H9 (cell line): ENCODE measurements around the gene CDK11A. TPM values are rescaled to one million over a fixed set of nuclear protein-coding genes. Genes with fewer than 3 reads are reported as not detected.

Experiments used
- DNase-seq: peaks from one replicate; pipeline ENCODE4 v3.0.0-alpha.2; 2017
- H2AFZ ChIP-seq: one replicate; pipeline ENCODE4 v1.6.1; 2013; ENCODE audit warnings: mild to moderate bottlenecking, low read length, control low read depth, moderate library complexity
- H2AK5ac ChIP-seq: 2 replicates; pipeline ENCODE4 v1.6.1; 2013; ENCODE audit warnings: low read length, control low read depth, mixed read lengths; ENCODE audit not compliant: insufficient read length
- H2BK120ac ChIP-seq: one replicate; pipeline ENCODE4 v1.6.1; 2013; ENCODE audit warnings: low read depth, mild to moderate bottlenecking, low read length, control low read depth, inconsistent platforms; ENCODE audit not compliant: poor library complexity, severe bottlenecking
- H2BK12ac ChIP-seq: 2 replicates; pipeline ENCODE4 v1.6.1; 2013; ENCODE audit warnings: low read length, control low read depth, mixed read lengths, low read depth; ENCODE audit not compliant: insufficient read length
- H2BK15ac ChIP-seq: 2 replicates; pipeline ENCODE4 v1.6.1; 2013; ENCODE audit warnings: low read depth, low read length, control low read depth
- H2BK20ac ChIP-seq: one replicate; pipeline ENCODE4 v1.6.1; 2013; ENCODE audit warnings: low read depth, mild to moderate bottlenecking, low read length, control low read depth, inconsistent platforms; ENCODE audit not compliant: poor library complexity, severe bottlenecking
- H2BK5ac ChIP-seq: 2 replicates; pipeline ENCODE4 v1.6.1; 2013; ENCODE audit warnings: low read length, control low read depth, mixed read lengths; ENCODE audit not compliant: insufficient read length
- H3K14ac ChIP-seq: 2 replicates; pipeline ENCODE4 v1.6.1; 2013; ENCODE audit warnings: low read length, control low read depth; ENCODE audit not compliant: insufficient read depth
- H3K18ac ChIP-seq: 2 replicates; pipeline ENCODE4 v1.6.1; 2013; ENCODE audit warnings: low read depth, mild to moderate bottlenecking, mixed read lengths, low read length, control low read depth; ENCODE audit not compliant: insufficient read length
- H3K23ac ChIP-seq: 2 replicates; pipeline ENCODE4 v1.6.1; 2013; ENCODE audit warnings: low read length, control low read depth, mixed read lengths, low read depth; ENCODE audit not compliant: insufficient read length
- H3K23me2 ChIP-seq: 2 replicates; pipeline ENCODE4 v1.6.1; 2013; ENCODE audit warnings: low read depth, mild to moderate bottlenecking, mixed read lengths, low read length, control low read depth; ENCODE audit not compliant: insufficient read length, poor library complexity, severe bottlenecking
- H3K27ac ChIP-seq: 2 replicates; pipeline ENCODE4 v1.5.1; 2013; ENCODE audit warnings: low read length, control low read depth, mixed read lengths, low read depth; ENCODE audit not compliant: insufficient read length
- H3K27me3 ChIP-seq: 2 replicates; pipeline ENCODE4 v1.6.1; 2013; ENCODE audit warnings: low read length, control low read depth, inconsistent platforms; ENCODE audit not compliant: insufficient read depth
- H3K4ac ChIP-seq: 2 replicates; pipeline ENCODE4 v1.6.1; 2013; ENCODE audit warnings: low read depth, mild to moderate bottlenecking, control low read depth, inconsistent platforms, low read length, moderate library complexity
- H3K4me1 ChIP-seq: 2 replicates; pipeline ENCODE4 v1.6.1; 2013; ENCODE audit warnings: low read length, control low read depth, inconsistent platforms; ENCODE audit not compliant: insufficient read depth
- H3K4me2 ChIP-seq: 2 replicates; pipeline ENCODE4 v1.6.1; 2013; ENCODE audit warnings: low read length, control low read depth, mixed read lengths; ENCODE audit not compliant: insufficient read length, insufficient read depth
- H3K56ac ChIP-seq: 2 replicates; pipeline ENCODE4 v1.6.1; 2013; ENCODE audit warnings: low read depth, mild to moderate bottlenecking, mixed read lengths, low read length, control low read depth; ENCODE audit not compliant: insufficient read length
- H3K79me1 ChIP-seq: 2 replicates; pipeline ENCODE4 v1.6.1; 2013; ENCODE audit warnings: low read depth, mild to moderate bottlenecking, moderate library complexity, low read length, control low read depth, inconsistent platforms; ENCODE audit not compliant: insufficient read depth, poor library complexity, severe bottlenecking
- H3K79me2 ChIP-seq: 2 replicates; pipeline ENCODE4 v1.6.1; 2013; ENCODE audit warnings: low read length, control low read depth, inconsistent platforms; ENCODE audit not compliant: insufficient read depth
- H3K9ac ChIP-seq: 2 replicates; pipeline ENCODE4 v1.6.1; 2013; ENCODE audit warnings: low read length, control low read depth, mixed read lengths; ENCODE audit not compliant: insufficient read length; ENCODE audit errors: extremely low read depth
- H3K9me3 ChIP-seq: one replicate; pipeline ENCODE4 v1.6.1; 2013; ENCODE audit warnings: low read depth, low read length, inconsistent platforms; ENCODE audit not compliant: control insufficient read depth
- H3T11ph ChIP-seq: one replicate; pipeline ENCODE4 v1.6.1; 2013; ENCODE audit warnings: mild to moderate bottlenecking, low read length, control low read depth, inconsistent platforms
- H4K20me1 ChIP-seq: one replicate; pipeline ENCODE4 v1.6.1; 2013; ENCODE audit not compliant: control insufficient read depth, insufficient read length, insufficient read depth
- H4K5ac ChIP-seq: 2 replicates; pipeline ENCODE4 v1.6.1; 2013; ENCODE audit warnings: low read depth, mild to moderate bottlenecking, mixed read lengths, low read length, control low read depth; ENCODE audit not compliant: insufficient read length
- H4K8ac ChIP-seq: replicated peaks from 2 replicates; pipeline ENCODE4 v1.6.1; 2013; ENCODE audit warnings: low read length, control low read depth, mixed read lengths, low read depth; ENCODE audit not compliant: insufficient read length
- H4K91ac ChIP-seq: 2 replicates; pipeline ENCODE4 v1.6.1; 2013; ENCODE audit warnings: low read depth, mild to moderate bottlenecking, moderate library complexity, mixed read lengths, low read length, control low read depth; ENCODE audit not compliant: insufficient read length
- H3K27ac Mint-ChIP-seq, 3 experiments: 2 replicates in 2 of 3; 3 replicates in 1 of 3; pipeline ENCODE4 v1.8.0; 2020 to 2021; ENCODE audit warnings: mixed read lengths in 3 of 3, mild to moderate bottlenecking in 1 of 3, moderate library complexity in 1 of 3
- H3K27me3 Mint-ChIP-seq: 2 replicates; pipeline ENCODE4 v1.8.0; 2021; ENCODE audit warnings: low read depth, mild to moderate bottlenecking, moderate library complexity, mixed read lengths
- H3K36me3 Mint-ChIP-seq, 3 experiments: 2 replicates in 2 of 3; 3 replicates in 1 of 3; pipeline ENCODE4 v1.8.0; 2020 to 2021; ENCODE audit warnings: low read depth in 3 of 3, mixed read lengths in 3 of 3; ENCODE audit not compliant: insufficient read depth in 1 of 3
- H3K4me1 Mint-ChIP-seq, 2 experiments: 2 replicates each; pipeline ENCODE4 v1.8.0; 2020; ENCODE audit warnings: mixed read lengths in 2 of 2
- H3K4me3 Mint-ChIP-seq, 2 experiments: 2 replicates in 1 of 2; 3 replicates in 1 of 2; pipeline ENCODE4 v1.8.0; 2020 to 2021; ENCODE audit warnings: mild to moderate bottlenecking in 2 of 2, mixed read lengths in 2 of 2, moderate library complexity in 1 of 2
- H3K9me3 Mint-ChIP-seq, 2 experiments: 2 replicates in 1 of 2; 3 replicates in 1 of 2; pipeline ENCODE4 v1.8.0; 2020; ENCODE audit warnings: mild to moderate bottlenecking in 2 of 2, mixed read lengths in 2 of 2, moderate library complexity in 1 of 2
- CTCF ChIP-seq: fragments of 200-600 bp; sonication (generic); conservative IDR thresholded peaks from 3 replicates; pipeline ENCODE4 v1.8.0; 2021; ENCODE audit warnings: antibody characterized with exemption, mild to moderate bottlenecking
- WGBS: extraction: QIAGEN DNeasy Blood & Tissue Kit; methylation state at CpG from one replicate; pipeline ENCODE4 v1.1.7; 2013; ENCODE audit warnings: missing lambda C conversion rate, low lambda C conversion rate, mixed read lengths; ENCODE audit not compliant: insufficient read length; ENCODE audit errors: extremely low coverage; 5-methylcytosine and 5-hydroxymethylcytosine counted together
- total RNA-seq: library from RNA; stranded (reverse); gene quantifications from 2 replicates; pipeline ENCODE4 v1.2.1, GENCODE V29; 2021

The CDK11A gene
- total RNA-seq, 1 experiment from 2014 or later = 49.5 TPM

- H3K18ac ChIP-seq = no peak overlapping the region
- no peaks in the 10 kb centered on the region for H4K20me1 ChIP-seq
- H3K79me2 ChIP-seq = peaks cover 2% of the 10 kb centered on the region; the same call in 1 of the 2 replicates
- no peak overlapping the region for H3K27ac Mint-ChIP-seq
- no peak overlapping the region for H2BK12ac ChIP-seq
- no peak overlapping the region for H3K4me2 ChIP-seq
- no peak overlapping the region for H3K14ac ChIP-seq
- no peaks in the 10 kb centered on the region for H3K9me3 Mint-ChIP-seq
- no peak overlapping the region for H4K91ac ChIP-seq
- no peaks in the 10 kb centered on the region for H3K9me3 ChIP-seq
- H3K56ac ChIP-seq = no peak overlapping the region
- no peak for TF ChIP-seq CTCF
- no peak for DNase-seq
- no peak overlapping the region for H3K9ac ChIP-seq
- no peaks in the 10 kb centered on the region for H3K23me2 ChIP-seq
- no peak overlapping the region for H4K5ac ChIP-seq
- H2BK20ac ChIP-seq = no peak overlapping the region
- H3K27ac ChIP-seq = no peak overlapping the region
- no peaks in the 10 kb centered on the region for H3K79me1 ChIP-seq
- no peaks in the 10 kb centered on the region for H3K27me3 Mint-ChIP-seq
- no peak overlapping the region for H3T11ph ChIP-seq
- H4K8ac ChIP-seq = no peak overlapping the region
- H3K36me3 Mint-ChIP-seq = peaks cover 2 to 12% (median 5%) of the 10 kb centered on the region in 3 experiments; a peak in 5 of 7 replicates
- no peak overlapping the region for H2AFZ ChIP-seq
- H3K4me3 Mint-ChIP-seq = no peak overlapping the region
- no peak overlapping the region for H2BK5ac ChIP-seq
- peaks cover 32 to 40% of the 10 kb centered on the region in 2 experiments for H3K4me1 Mint-ChIP-seq
- no CpG with 5 or more reads among the region's 11 CpGs for WGBS
- H3K27me3 ChIP-seq = no peaks in the 10 kb centered on the region
- no peak overlapping the region for H3K23ac ChIP-seq
- peaks cover 5% of the 10 kb centered on the region; the same call in 1 of the 2 replicates for H3K4me1 ChIP-seq
- no peak overlapping the region for H3K4ac ChIP-seq
- no peak overlapping the region for H2BK120ac ChIP-seq
- no peak overlapping the region for H2AK5ac ChIP-seq
- H2BK15ac ChIP-seq = no peak overlapping the region
These were observed 43.3 kb downstream of the CDK11A start for GRCh38 chr1:1680912-1681273.
